HG02678 (cell line): ENCODE results near the gene LDB2.

Source experiments
- ATAC-seq: cut with Tn5 transposase; IDR thresholded peaks from one replicate; pipeline ENCODE4 v1.9.1; 2021; ENCODE audit warnings: mild to moderate bottlenecking, moderate library complexity; ENCODE audit not compliant: unreplicated experiment

The LDB2 gene

GRCh38 chr4:16728111-16728510 is 170.3 kb downstream of the LDB2 start:
- ATAC-seq = no peak

- no peak for ATAC-seq
Observed at GRCh38 chr4:16727218-16727617, 171.2 kb downstream of the LDB2 start.

GRCh38 chr4:16726368-16727050 is 171.9 kb downstream of the LDB2 start:
- ATAC-seq = no peak

GRCh38 chr4:16725252-16725651 is 173.2 kb downstream of the LDB2 start:
- no peak for ATAC-seq

GRCh38 chr4:16722416-16722815 is 176.0 kb downstream of the LDB2 start:
- no peak for ATAC-seq

GRCh38 chr4:16721613-16722291 is 176.7 kb downstream of the LDB2 start:
- no peak for ATAC-seq

GRCh38 chr4:16720761-16721160 is 177.7 kb downstream of the LDB2 start:
- no peak for ATAC-seq

GRCh38 chr4:16717266-16717970 is 181.0 kb downstream of the LDB2 start:
- ATAC-seq = no peak

GRCh38 chr4:16715482-16715881 is 183.0 kb downstream of the LDB2 start:
- ATAC-seq = no peak

GRCh38 chr4:16714191-16714590 is 184.3 kb downstream of the LDB2 start:
- no peak for ATAC-seq

GRCh38 chr4:16713696-16714095 is 184.7 kb downstream of the LDB2 start:
- no peak for ATAC-seq

GRCh38 chr4:16713271-16713670 is 185.2 kb downstream of the LDB2 start:
- no peak for ATAC-seq

- ATAC-seq = no peak
Observed at GRCh38 chr4:16710198-16710597, 188.2 kb downstream of the LDB2 start.

GRCh38 chr4:16707874-16708273 is 190.6 kb downstream of the LDB2 start:
- no peak for ATAC-seq

- no peak for ATAC-seq
Observed at GRCh38 chr4:16706251-16706650, 192.2 kb downstream of the LDB2 start.

GRCh38 chr4:16705341-16705740 is 193.1 kb downstream of the LDB2 start:
- no peak for ATAC-seq

- ATAC-seq = no peak
Observed at GRCh38 chr4:16704489-16704888, 194.0 kb downstream of the LDB2 start.

- ATAC-seq = no peak
Observed at GRCh38 chr4:16695896-16696295, 202.5 kb downstream of the LDB2 start.

GRCh38 chr4:16694884-16695276 is 203.6 kb downstream of the LDB2 start:
- ATAC-seq = no peak

- no peak for ATAC-seq
Observed at GRCh38 chr4:16694173-16694883, 204.1 kb downstream of the LDB2 start.

GRCh38 chr4:16693641-16694040 is 204.8 kb downstream of the LDB2 start:
- no peak for ATAC-seq
